T-helper 22 cell (primary cell): ENCODE results near the gene ATG101.
"Not testable (repeated sequence)": the region's sequence is repeated elsewhere in the genome, so short reads cannot be mapped to it uniquely, and the experiment has no call there.

ENCODE experiments used
- DNase-seq: peaks from one replicate; pipeline ENCODE4 v3.0.0-alpha.2; 2020; ENCODE audit warnings: low read depth

The ATG101 gene

DNA sequence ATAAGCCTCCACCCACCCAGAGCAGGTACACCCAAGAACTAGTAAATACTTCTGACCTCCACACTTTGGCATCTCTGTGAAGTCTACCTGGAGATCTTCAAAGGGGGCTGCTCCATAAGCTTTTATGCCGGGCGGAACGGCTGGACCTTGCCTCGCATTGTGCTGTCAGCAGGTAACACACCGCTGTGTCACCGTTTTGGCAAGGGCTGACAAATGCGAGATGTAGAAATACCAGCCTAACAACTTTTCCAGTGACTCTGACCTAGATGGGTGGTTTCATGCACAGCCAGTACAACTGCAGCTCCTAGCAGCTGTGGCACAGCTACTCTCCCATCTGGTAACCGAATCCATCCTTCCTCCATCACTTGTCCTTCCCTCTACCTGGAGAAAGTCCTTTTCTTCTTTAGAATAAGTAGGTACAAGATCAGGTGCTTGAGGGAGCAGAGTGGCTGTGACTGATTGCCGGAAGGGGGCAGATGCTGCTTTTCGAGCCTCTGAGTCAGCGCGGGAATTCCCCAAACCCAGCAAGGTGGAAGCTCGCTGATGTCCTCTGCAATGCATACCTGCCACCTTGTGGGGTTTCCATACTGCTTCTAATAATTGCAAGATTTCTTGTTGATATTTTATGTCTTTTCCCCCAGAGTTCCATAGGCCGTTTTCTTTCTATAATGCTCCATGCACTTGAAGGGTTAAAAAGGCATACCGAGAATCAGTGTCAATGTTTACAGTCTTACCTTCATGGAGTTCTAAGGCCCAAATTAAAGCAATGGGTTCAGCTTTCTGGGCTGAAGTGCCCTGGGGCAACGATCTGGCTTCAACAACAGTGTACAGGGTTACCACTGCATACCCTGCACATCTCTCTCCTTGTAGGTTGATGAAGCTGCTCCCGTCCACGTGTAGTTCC is 46.7 kb downstream of the ATG101 start:
- DNase-seq = peak; percentile 46

DNA sequence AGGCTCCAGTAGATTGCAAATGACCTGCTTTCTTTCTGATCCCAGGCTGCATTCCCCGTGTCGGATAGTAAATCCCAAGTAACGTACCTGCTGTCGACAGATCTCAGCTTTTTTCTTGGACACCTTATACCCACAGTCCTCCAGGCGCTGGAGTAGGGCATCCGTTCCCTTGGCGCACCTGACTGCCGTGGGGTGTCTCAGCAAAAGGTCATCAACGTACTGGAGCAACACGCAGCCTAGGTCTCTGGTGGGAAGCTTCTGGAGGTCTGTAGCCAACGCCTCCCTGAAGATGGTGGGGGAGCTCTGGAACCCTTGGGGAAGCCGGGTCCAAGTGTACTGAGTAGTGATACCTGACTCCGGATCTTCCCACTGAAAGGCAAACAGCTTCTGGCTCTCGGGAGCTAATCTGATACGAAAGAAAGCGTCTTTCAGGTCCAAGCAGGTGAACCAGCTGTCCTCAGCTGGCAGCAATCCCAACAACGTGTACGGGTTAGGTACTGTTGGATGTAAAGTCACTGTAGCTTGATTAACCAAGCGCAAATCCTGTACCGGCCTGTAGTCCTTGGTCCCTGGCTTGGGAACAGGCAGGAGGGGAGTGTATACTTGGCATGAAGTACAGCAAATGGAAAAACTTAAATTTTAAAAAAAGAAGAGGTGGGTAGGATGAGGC is 48.2 kb downstream of the ATG101 start:
- not testable (repeated sequence) for DNase-seq

DNA sequence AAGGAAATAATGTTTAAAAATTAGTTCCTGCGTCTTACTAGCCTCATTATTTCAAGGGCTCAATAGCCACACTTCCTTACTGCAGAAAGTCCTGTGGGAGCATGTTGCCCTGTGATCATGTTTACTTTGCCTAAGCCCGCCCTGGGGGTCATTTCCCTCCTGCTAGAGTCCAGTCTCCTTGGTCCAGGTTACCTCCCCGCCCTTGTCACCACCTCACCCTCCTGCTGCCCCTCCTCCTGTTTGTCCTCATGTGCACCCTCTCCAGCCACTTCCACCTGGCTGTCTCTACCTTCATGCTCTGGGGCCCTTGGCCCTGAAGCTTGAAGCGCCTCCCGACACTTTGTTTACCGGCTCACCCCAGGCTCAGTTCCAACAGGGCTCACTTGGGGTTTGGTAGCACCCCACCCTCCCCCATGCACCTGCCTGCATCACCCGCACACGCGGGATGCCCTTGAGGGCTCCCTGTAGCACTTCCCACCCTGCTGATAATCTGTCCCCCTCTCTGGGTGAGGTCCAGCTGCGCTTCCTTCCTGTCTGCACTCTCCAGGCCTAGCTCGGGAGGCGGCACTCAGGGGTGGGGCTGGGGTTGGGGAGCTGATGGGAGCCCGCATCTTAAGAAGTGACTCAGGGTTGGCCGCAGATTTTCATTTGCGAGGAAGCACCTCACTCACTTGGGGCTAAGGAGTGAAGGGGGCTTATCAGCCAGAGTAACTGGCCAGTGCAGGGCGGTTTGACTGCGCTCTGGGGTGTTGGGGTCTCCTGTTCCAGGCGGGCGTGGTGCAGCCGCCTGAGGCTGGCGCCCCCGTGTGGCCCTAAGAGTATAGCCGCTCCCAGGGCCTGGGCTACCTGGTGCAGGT is 49.8 kb downstream of the ATG101 start:
- DNase-seq = no peak

DNA sequence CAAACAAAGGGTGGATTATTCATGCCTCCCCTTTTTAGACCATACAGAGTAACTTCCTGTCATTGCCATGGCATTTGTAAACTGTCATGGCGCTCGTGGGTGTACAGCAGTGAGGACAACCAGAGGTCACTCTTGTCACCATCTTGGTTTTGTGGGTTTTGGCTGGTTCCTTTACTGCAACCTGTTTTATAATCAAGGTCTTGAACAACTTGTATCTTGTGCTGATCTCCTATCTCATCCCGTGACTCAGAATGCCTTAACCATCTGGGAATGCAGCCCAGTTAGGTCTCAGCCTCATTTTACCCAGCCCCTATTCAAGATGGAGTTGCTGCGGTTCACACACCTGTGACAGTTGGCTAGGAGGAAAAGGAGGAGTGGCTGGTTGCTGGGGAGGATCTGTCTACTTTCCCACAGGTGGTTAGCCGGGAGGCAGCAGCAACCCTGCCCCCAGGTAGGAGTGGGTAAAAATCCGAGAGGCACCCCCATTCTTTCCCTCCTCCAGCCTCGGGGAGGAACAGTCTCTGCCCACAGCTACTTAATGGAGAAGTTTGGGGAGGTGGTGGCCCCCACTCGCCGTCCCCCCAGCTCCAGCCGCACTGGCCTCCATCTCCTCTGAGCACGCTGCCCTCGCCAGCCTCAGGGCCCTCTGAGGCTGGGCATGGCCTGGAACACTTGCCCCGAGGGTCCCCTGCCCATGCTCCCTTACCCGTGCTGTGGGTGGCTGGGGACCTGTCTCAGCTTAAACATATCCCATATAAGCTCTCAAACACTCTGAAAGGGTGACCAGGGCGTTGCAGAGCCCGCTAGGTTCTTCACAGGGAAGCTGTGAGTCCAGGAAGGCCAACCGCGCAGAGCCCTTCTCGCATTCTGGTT is 51.4 kb downstream of the ATG101 start:
- no peak for DNase-seq

DNA sequence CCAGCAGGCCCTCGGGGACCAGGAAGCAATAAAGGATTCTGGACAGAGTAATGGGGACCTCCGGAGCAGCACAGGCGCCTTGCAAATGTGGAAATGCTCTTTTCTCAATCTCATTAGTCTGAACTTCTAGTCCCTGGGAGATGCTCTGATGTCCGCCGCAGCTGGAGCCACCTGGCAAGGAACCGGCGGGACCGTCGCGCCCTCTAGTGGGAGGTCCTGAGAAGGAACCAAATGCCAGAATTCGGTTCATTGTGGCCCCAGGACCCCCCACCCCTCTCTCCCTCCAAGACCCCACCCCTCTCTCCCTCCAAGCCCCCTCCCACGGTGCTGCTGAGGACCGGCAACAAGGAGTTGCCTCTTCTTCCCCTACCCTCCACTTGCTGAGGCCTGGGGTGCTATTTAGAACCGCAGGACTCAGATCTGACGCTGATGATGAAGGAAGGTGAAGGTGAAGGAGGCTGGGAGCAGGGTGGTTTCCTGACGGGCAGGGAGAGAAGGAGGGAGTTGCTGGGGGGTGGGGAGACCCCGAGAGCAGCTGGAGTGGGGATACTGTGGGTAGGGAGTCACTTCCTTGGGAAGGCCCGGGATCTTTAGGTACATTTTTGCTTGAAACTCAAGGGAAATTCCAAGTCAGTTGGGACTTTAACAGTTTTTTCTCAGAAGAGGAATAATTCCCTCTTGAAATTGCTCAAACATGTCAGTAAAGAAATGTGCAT is 52.2 kb downstream of the ATG101 start:
- DNase-seq = no peak

DNA sequence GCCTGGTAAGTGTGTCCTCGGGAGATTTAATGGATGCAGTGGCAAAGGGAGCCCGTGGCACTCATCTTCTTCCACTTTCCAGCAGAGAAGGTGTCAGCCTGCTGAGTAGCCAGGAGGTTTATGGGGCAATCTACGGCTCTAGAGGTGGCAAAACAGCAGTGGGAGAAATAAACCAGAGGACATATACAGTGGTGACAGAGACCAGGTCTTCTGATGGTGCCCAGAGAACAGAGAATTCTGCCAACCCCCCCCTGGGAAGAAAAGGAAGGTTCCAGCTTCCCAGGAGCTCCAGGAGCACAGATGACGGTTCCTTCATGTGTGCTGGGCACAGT is 52.7 kb downstream of the ATG101 start:
- DNase-seq = no peak

DNA sequence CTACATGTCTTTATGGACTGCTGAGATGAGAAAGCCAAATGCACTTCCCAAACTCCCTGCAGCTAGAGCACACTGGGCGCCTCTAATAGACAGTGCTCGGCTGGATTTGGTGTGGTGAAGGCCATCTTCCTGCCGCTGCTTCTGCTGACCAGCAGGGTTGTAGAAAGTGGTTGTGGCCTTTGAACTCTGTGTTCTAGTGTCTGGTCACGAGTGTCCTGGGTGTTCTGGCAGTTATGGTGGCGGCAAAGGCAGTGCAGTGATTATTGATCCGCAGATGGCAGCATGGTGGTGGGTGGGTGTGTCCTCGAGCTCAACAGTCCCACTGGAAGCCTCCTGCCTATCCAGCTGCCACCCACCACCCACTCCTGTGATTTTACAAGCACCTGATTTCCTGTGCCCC is 53.1 kb downstream of the ATG101 start:
- no peak for DNase-seq

DNA sequence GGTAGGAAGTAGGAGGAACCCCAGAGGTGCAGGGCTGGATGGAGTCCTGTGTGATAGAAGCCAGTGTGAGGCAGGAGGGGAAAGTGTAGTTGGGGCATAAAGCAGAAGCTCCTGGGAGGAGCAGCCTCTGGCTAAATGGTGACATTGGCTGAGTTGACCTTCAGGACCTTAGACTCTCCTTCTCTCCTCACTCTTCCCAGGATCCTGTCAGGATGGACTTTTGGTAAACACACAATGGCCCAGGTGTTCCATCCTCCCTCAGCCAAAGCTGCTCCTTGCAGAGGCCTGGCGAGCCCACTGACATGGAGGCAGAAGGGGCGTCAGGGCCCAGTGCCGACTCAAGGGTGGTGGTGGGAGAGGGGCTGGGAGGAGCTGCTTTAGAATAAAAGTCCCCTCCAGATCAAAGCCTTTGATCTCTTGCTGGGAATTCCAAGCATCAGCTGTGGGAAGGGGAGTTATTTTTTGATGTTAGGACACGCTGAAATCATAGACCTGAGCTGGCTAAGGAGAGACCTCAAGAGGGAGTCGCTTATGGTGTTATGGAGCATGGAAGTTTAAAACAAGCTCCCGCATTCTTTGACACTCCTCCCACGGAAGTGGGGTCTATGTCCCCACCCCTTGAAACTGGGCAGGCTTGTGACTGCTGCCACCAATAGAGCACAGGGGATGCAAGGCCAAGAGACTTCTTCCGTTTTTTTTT is 53.9 kb downstream of the ATG101 start:
- DNase-seq = no peak

DNA sequence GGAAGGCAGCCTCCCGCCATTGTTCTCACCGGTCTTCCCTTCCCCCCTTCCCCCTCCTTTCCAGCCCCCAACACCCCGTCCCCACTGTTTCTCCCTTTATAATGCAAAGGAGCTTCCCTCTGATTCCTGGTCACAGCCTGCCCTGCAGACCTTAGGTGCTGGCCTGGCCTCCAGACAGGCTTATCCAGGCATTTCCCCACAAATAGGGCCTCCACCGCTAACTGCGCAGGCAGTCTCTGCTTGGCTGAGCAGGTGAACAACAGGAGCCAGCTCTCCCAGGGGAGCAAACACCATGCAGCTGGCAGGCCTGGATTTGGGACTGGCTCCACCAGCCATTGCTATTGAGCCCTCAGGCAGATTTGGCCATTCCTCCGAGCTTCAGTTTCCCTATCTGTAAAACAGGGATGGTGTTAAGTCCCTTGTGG is 55.7 kb downstream of the ATG101 start:
- DNase-seq = no peak

DNA sequence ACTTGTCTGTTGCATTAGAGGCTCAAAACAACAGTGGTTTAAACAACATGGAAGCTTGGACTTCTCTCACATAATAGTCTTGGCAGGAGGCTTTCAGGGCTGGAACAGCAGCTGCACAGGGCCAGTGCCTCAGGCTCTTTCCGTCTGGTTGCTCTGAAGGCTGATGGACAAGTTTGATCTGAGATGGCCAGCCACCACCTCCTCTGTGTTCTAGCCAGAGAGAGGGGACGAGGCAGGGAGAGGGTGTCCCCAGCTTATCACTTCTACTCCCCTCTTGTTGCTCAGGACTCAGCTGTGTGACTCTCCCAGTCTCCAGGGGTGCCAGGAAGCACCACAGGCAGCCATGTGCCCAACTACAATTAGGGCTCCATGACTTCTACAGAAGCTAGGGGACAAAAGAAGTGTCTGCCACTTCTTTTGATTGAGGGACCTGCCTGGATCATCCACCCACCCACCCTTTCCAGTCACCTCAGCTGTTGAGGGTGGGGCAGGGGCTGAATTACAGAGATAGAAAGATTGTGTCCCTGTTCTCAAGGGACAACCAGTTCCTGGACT is 56.3 kb downstream of the ATG101 start:
- no peak for DNase-seq
